GM23338 (cell line): ENCODE measurements around the gene TPCN2. TPM values are rescaled to one million over a fixed set of nuclear protein-coding genes. Genes with fewer than 3 reads are reported as not detected.

ENCODE experiments used
- ATAC-seq: fragments of 200-7000 bp; cut with Tn5 transposase; 3 replicates; pipeline ENCODE4 v1.9.1; 2020
- DNase-seq: peaks from one replicate; pipeline ENCODE4 v3.0.0-alpha.2; 2015; ENCODE audit warnings: low spot score
- H2AFZ ChIP-seq: fragments of 200-600 bp; sonication (generic); 2 replicates; pipeline ENCODE4 v1.8.0; 2016; ENCODE audit warnings: antibody characterized with exemption, mild to moderate bottlenecking, moderate library complexity
- H3F3A ChIP-seq: fragments of 200-600 bp; sonication (generic); replicated peaks from 2 replicates; pipeline ENCODE4 v1.8.0; 2017; ENCODE audit warnings: antibody characterized with exemption, mixed run types, low read depth
- H3K27ac ChIP-seq: fragments of 200-600 bp; sonication (generic); 2 replicates; pipeline ENCODE4 v1.6.1; 2016; ENCODE audit warnings: low read depth
- H3K27me3 ChIP-seq: fragments of 200-600 bp; sonication (generic); 2 replicates; pipeline ENCODE4 v1.8.0; 2016; ENCODE audit warnings: mild to moderate bottlenecking, mixed run types, moderate library complexity; ENCODE audit not compliant: insufficient read depth
- H3K36me3 ChIP-seq: fragments of 200-600 bp; sonication (generic); 2 replicates; pipeline ENCODE4 v1.8.0; 2016; ENCODE audit warnings: mild to moderate bottlenecking; ENCODE audit not compliant: insufficient read depth
- H3K4me1 ChIP-seq: fragments of 200-600 bp; sonication (generic); 2 replicates; pipeline ENCODE4 v1.8.0; 2016; ENCODE audit warnings: mild to moderate bottlenecking, moderate library complexity; ENCODE audit not compliant: insufficient read depth
- H3K4me2 ChIP-seq: fragments of 200-600 bp; sonication (generic); 2 replicates; pipeline ENCODE4 v1.7.1; 2017; ENCODE audit warnings: mixed run types
- H3K4me3 ChIP-seq: fragments of 200-600 bp; sonication (generic); 2 replicates; pipeline ENCODE4 v1.6.1; 2016; ENCODE audit warnings: mixed run types
- H3K79me2 ChIP-seq: fragments of 200-600 bp; sonication (generic); replicated peaks from 2 replicates; pipeline ENCODE4 v1.8.0; 2017; ENCODE audit warnings: mild to moderate bottlenecking; ENCODE audit not compliant: insufficient read depth
- H3K9me2 ChIP-seq: fragments of 200-600 bp; sonication (generic); 2 replicates; pipeline ENCODE4 v1.8.0; 2017; ENCODE audit not compliant: insufficient read depth
- H4K20me1 ChIP-seq: fragments of 200-600 bp; sonication (generic); replicated peaks from 2 replicates; pipeline ENCODE4 v1.8.0; 2017; ENCODE audit warnings: mild to moderate bottlenecking; ENCODE audit not compliant: insufficient read depth
- H3K27ac Mint-ChIP-seq: 2 replicates; pipeline ENCODE4 v1.8.0; 2020; ENCODE audit warnings: inconsistent platforms, mild to moderate bottlenecking, moderate library complexity, mixed read lengths
- H3K27me3 Mint-ChIP-seq: 3 replicates; pipeline ENCODE4 v1.8.0; 2022; ENCODE audit warnings: low read depth, mild to moderate bottlenecking, moderate library complexity, mixed read lengths, inconsistent platforms; ENCODE audit not compliant: insufficient read depth, poor library complexity
- H3K36me3 Mint-ChIP-seq: 3 replicates; pipeline ENCODE4 v1.8.0; 2021; ENCODE audit warnings: low read depth, mild to moderate bottlenecking, inconsistent platforms, moderate library complexity, mixed read lengths
- H3K4me1 Mint-ChIP-seq: 3 replicates; pipeline ENCODE4 v1.8.0; 2020; ENCODE audit warnings: mild to moderate bottlenecking, inconsistent platforms, mixed read lengths
- H3K4me3 Mint-ChIP-seq: 3 replicates; pipeline ENCODE4 v1.8.0; 2021; ENCODE audit warnings: moderate library complexity, mild to moderate bottlenecking, inconsistent platforms, mixed read lengths
- H3K9me3 Mint-ChIP-seq: 3 replicates; pipeline ENCODE4 v1.8.0; 2020; ENCODE audit warnings: moderate library complexity, mild to moderate bottlenecking, inconsistent platforms, mixed read lengths
- CREB1 ChIP-seq: fragments of 250-450 bp; sonication (Bioruptor Pico); IDR thresholded peaks from 2 replicates; pipeline ENCODE4 v1.5.0; 2020; ENCODE audit warnings: low read depth, mild to moderate bottlenecking, moderate library complexity
- EZH2 ChIP-seq: fragments of 200-600 bp; sonication (generic); IDR thresholded peaks from one replicate; pipeline ENCODE4 v1.8.0; 2017; ENCODE audit warnings: antibody characterized with exemption, mild to moderate bottlenecking, low read depth; ENCODE audit not compliant: unreplicated experiment
- EZH2phosphoT487 ChIP-seq: fragments of 200-600 bp; sonication (generic); IDR thresholded peaks from one replicate; pipeline ENCODE4 v1.8.1; 2018; ENCODE audit warnings: antibody characterized with exemption; ENCODE audit not compliant: unreplicated experiment
- JUNB ChIP-seq: IDR thresholded peaks from one replicate; pipeline ENCODE4 v1.6.1; 2016; ENCODE audit warnings: antibody characterized with exemption; ENCODE audit not compliant: unreplicated experiment
- NANOG ChIP-seq: IDR thresholded peaks from 2 replicates; pipeline ENCODE4 v1.6.1; 2016; ENCODE audit warnings: antibody characterized with exemption, borderline replicate concordance
- POLR2AphosphoS5 ChIP-seq: IDR thresholded peaks from 2 replicates; pipeline ENCODE4 v1.6.1; 2016; ENCODE audit warnings: antibody characterized with exemption, low read depth
- REST ChIP-seq: IDR thresholded peaks from one replicate; pipeline ENCODE4 v1.6.1; 2018; ENCODE audit warnings: antibody characterized with exemption; ENCODE audit not compliant: unreplicated experiment
- STAT1 ChIP-seq: IDR thresholded peaks from one replicate; pipeline ENCODE4 v1.6.1; 2016; ENCODE audit warnings: antibody characterized with exemption; ENCODE audit not compliant: unreplicated experiment
- ZNF331 ChIP-seq: fragments of 250-450 bp; sonication (Bioruptor Pico); IDR thresholded peaks from 2 replicates; pipeline ENCODE4 v1.5.0; 2020; ENCODE audit warnings: low read depth, mild to moderate bottlenecking, moderate library complexity
- polyA plus RNA-seq: library from polyadenylated mRNA; unstranded; fragments of >200 nt; fragmentation: Nextera tagmentation; extraction: Ambion mirVana; gene quantifications from 2 replicates; pipeline ENCODE4 v1.2.1, GENCODE V29; 2016
- total RNA-seq: library from RNA; depleted of rRNA; stranded (reverse); fragments of >200 nt; shearing (Covaris generic); gene quantifications from 2 replicates; pipeline ENCODE4 v1.2.3, GENCODE V29; 2014
- TF ChIP-seq, protein P1 (sequence below): IDR thresholded peaks from 2 replicates; pipeline ENCODE4 v1.6.1; 2016; ENCODE audit warnings: antibody characterized with exemption
- TF ChIP-seq, protein P2 (sequence below), 2 experiments: fragments of 200-600 bp in 1 of 2; sonication (generic) in 1 of 2; conservative IDR thresholded peaks; 2 replicates each; pipeline versions ENCODE4 v1.5.1 to v1.6.1; 2016 to 2017; ENCODE audit warnings: antibody characterized with exemption in 2 of 2, low read depth in 2 of 2, mild to moderate bottlenecking in 2 of 2, moderate library complexity in 1 of 2

Gene TPCN2
- total and polyA plus RNA-seq, 2 experiments from 2014 or later: 5.8 to 14.7 TPM

DNA sequence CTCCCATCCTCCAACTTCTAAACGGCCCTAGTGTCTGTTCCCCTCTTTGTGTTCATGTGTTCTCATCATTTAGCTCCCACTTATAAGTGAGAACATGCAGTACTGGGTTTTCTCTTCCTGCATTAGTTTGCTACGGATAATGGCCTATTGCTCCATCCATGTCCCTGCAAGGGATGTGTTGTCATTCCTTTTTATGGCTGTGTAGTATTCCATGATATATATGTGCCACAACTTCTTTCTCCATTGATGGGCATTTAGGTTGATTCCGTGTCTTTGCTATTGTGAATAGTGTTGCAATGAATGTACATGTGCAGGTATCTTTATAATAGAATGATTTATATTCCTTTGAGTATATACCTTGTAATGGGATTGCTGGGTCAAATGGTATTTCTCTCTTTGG is 101.4 kb downstream of the TPCN2 start:
- no peaks in the 10 kb centered on the region; the same call in 1 of the 2 replicates for H3K36me3 ChIP-seq
- peaks cover 17% of the 10 kb centered on the region for H3K4me1 ChIP-seq
- no peak for DNase-seq
- H3K36me3 Mint-ChIP-seq: peaks cover 25% of the 10 kb centered on the region
- no peak overlapping the region for H3K4me3 ChIP-seq
- no peaks in the 10 kb centered on the region for H4K20me1 ChIP-seq
- no peaks in the 10 kb centered on the region for H3K27me3 ChIP-seq
- H3F3A ChIP-seq: no peaks in the 10 kb centered on the region
- TF ChIP-seq, protein P1, sequence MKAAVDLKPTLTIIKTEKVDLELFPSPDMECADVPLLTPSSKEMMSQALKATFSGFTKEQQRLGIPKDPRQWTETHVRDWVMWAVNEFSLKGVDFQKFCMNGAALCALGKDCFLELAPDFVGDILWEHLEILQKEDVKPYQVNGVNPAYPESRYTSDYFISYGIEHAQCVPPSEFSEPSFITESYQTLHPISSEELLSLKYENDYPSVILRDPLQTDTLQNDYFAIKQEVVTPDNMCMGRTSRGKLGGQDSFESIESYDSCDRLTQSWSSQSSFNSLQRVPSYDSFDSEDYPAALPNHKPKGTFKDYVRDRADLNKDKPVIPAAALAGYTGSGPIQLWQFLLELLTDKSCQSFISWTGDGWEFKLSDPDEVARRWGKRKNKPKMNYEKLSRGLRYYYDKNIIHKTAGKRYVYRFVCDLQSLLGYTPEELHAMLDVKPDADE: no peak
- no peak for TF ChIP-seq NANOG
- no peaks in the 10 kb centered on the region; the same call in 1 of the 2 replicates for H3K9me2 ChIP-seq
- ATAC-seq: no peak
- peaks cover 35% of the 10 kb centered on the region for H3K9me3 Mint-ChIP-seq
- H3K27ac ChIP-seq: no peak overlapping the region
- H2AFZ ChIP-seq: no peak overlapping the region
- H3K27me3 Mint-ChIP-seq: peaks cover 20% of the 10 kb centered on the region
- no peak overlapping the region for H3K4me3 Mint-ChIP-seq
- no peak overlapping the region for H3K27ac Mint-ChIP-seq
- no peak overlapping the region for H3K4me2 ChIP-seq
- H3K4me1 Mint-ChIP-seq: peaks cover 22% of the 10 kb centered on the region
- no peaks in the 10 kb centered on the region for H3K79me2 ChIP-seq

- Mint-ChIP-seq H3K4me1 (peaks cover 22% of the 10 kb centered on the region), H3K9me3 (peaks cover 23% of the 10 kb centered on the region), H3K4me3 (no peak overlapping the region), H3K27ac (no peak overlapping the region), H3K27me3 (peaks cover 21% of the 10 kb centered on the region), H3K36me3 (peaks cover 17% of the 10 kb centered on the region)
- Histone ChIP-seq H3K9me2 (no peaks in the 10 kb centered on the region), H3K36me3 (no peaks in the 10 kb centered on the region; the same call in 1 of the 2 replicates), H2AFZ (0 out of 2 replicates have a peak overlapping the region, but pooled peaks have one; percentile 95), H4K20me1 (no peaks in the 10 kb centered on the region), H3K79me2 (no peaks in the 10 kb centered on the region), H3K27me3 (no peaks in the 10 kb centered on the region), H3K4me1 (peaks cover 17% of the 10 kb centered on the region), H3K4me2 (no peak overlapping the region), H3K27ac (no peak overlapping the region), H3F3A (no peaks in the 10 kb centered on the region), H3K4me3 (no peak overlapping the region)
- DNase-seq (peak; percentile 26), ATAC-seq (peak; percentile 57)
- TF ChIP-seq STAT1 (no peak), POLR2AphosphoS5 (no peak), JUNB (no peak), EZH2 (no peak), EZH2phosphoT487 (no peak), REST (no peak), ZNF331 (no peak), CREB1 (no peak), NANOG (no peak)
- TF ChIP-seq, protein P2, sequence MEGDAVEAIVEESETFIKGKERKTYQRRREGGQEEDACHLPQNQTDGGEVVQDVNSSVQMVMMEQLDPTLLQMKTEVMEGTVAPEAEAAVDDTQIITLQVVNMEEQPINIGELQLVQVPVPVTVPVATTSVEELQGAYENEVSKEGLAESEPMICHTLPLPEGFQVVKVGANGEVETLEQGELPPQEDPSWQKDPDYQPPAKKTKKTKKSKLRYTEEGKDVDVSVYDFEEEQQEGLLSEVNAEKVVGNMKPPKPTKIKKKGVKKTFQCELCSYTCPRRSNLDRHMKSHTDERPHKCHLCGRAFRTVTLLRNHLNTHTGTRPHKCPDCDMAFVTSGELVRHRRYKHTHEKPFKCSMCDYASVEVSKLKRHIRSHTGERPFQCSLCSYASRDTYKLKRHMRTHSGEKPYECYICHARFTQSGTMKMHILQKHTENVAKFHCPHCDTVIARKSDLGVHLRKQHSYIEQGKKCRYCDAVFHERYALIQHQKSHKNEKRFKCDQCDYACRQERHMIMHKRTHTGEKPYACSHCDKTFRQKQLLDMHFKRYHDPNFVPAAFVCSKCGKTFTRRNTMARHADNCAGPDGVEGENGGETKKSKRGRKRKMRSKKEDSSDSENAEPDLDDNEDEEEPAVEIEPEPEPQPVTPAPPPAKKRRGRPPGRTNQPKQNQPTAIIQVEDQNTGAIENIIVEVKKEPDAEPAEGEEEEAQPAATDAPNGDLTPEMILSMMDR (conservative IDR thresholded peaks at IDR 0.05; ENCODE audit: low read depth in 2 of 2): no peak
- TF ChIP-seq, protein P1: no peak
These were observed 103.1 kb downstream of the TPCN2 start for GRCh38 chr11:69151836-69152235.
